ENCODE measurements around the gene ABLIM2. TPM values are rescaled to one million over a fixed set of nuclear protein-coding genes. Genes with fewer than 3 reads are reported as not detected.

ABLIM2 gene
- total and polyA plus RNA-seq, 2 of the 4 experiments (the other 2 are of a cell fraction), result under 0.01 to 0.10 TPM

- H4K20me1 ChIP-seq (ENCODE audit: insufficient read depth, low read length), result no peaks in the 10 kb centered on the region
- no peak overlapping the region for H2AFZ ChIP-seq (replicated peaks; ENCODE audit: low read length, poor library complexity)
- no TSS peak for BruUV-seq (replicated peaks)
- in situ Hi-C loops (cut with MboI; ENCODE audit: low sequenced_read_pairs) (loop anchor here (10.0 kb wide), 1 partner anchor 217 kb away; no protein-coding TSS in a partner anchor), dilution Hi-C loops (cut with HindIII; ENCODE audit: low sequenced_read_pairs, unreplicated experiment) (no loop called here), intact Hi-C loops (cut with micrococcal nuclease) (loop anchor here (10.0 kb wide), 1 partner anchor 787 kb away; the partner anchor contains the start of gene SORCS2)
- WGBS, 2 experiments (ENCODE audit: extremely low coverage in 2 of 2, insufficient read length in 1 of 2), result 95% methylated on average over 4 of the region's 8 CpGs; no CpG with 5 or more reads in 1 of the 2 experiments
- no peak overlapping the region for H3K56ac ChIP-seq (ENCODE audit: extremely low read depth, insufficient read depth, low read length)
- H3K79me1 ChIP-seq (ENCODE audit: low read depth in 1 of 2, low read length in 2 of 2), result 0 out of 4 replicates have a peak, but pooled peaks cover 0 to 5% of the 10 kb centered on the region in 2 experiments
- H3K14ac ChIP-seq (replicated peaks; ENCODE audit: low read depth, low read length), result no peak overlapping the region
- ChIA-PET POLR2A (ENCODE audit: unreplicated experiment) (no interaction called here), CTCF (interaction anchor here (0.7 kb wide), 1 partner anchor 43 kb away, joined by 4 read pairs; no protein-coding TSS in a partner anchor)
- ATAC-seq (ENCODE audit: low read depth) (no peak), DNase-seq (no peak)
- no peaks in the 10 kb centered on the region for H3K9me3 ChIP-seq (ENCODE audit: control insufficient read depth, insufficient read depth, low read length)
- H3K4me1 ChIP-seq (ENCODE audit: control insufficient read depth, insufficient read depth, low read length), result peaks cover 28% of the 10 kb centered on the region
- no peak overlapping the region for H2BK15ac ChIP-seq (ENCODE audit: low read depth, low read length)
- no peak overlapping the region for H3K4me2 ChIP-seq (ENCODE audit: low read depth, low read length)
- no peak overlapping the region for H4K5ac ChIP-seq (ENCODE audit: low read depth, low read length)
- H4K8ac ChIP-seq (ENCODE audit: low read depth in 2 of 2, low read length in 2 of 2), result no peak overlapping the region
- TF ChIP-seq CHD1 (IDR thresholded peaks at IDR 0.05; ENCODE audit: low read depth, low read length) (no peak), RAD21 (IDR thresholded peaks at IDR 0.05; ENCODE audit: low read length) (no peak)
- no peak overlapping the region for H4K91ac ChIP-seq (ENCODE audit: insufficient read depth, low read depth, low read length)
- H3K27ac ChIP-seq (ENCODE audit: insufficient read depth, low read length), result no peak overlapping the region
- no peak overlapping the region for H2AK9ac ChIP-seq (replicated peaks; ENCODE audit: low read depth, low read length, poor library complexity)
- peaks cover 8% of the 10 kb centered on the region for H3K9me1 ChIP-seq (ENCODE audit: insufficient read depth, low read length)
- no peak overlapping the region; the same call in 1 of the 2 replicates for H3K4ac ChIP-seq (ENCODE audit: low read depth, low read length)
- no peak overlapping the region for H2BK5ac ChIP-seq (ENCODE audit: low read depth, low read length, poor library complexity, severe bottlenecking)
- H3K36me3 ChIP-seq (ENCODE audit: control insufficient read depth, insufficient read depth, low read length), result no peaks in the 10 kb centered on the region
- H2BK20ac ChIP-seq (ENCODE audit: low read depth, low read length), result no peak overlapping the region
- peak overlapping the region; percentile 25; the same call in 1 of the 2 replicates for H2BK120ac ChIP-seq (ENCODE audit: low read depth, low read length)
- H3K4me3 ChIP-seq (ENCODE audit: insufficient read depth, low read depth, low read length), result no peak overlapping the region
- peak overlapping the region; percentile 43 for H2AK5ac ChIP-seq (ENCODE audit: low read depth, low read length)
- H3K27me3 ChIP-seq (ENCODE audit: control insufficient read depth, insufficient read depth, low read length), result no peaks in the 10 kb centered on the region
- no peak overlapping the region for H3K23ac ChIP-seq (ENCODE audit: low read depth, low read length)
- no peak overlapping the region for H3K9ac ChIP-seq (ENCODE audit: low read depth, low read length)
- no peak overlapping the region for H3K18ac ChIP-seq (ENCODE audit: low read depth, low read length)
Observed at GRCh38 chr4:7981738-7982394, 176.7 kb downstream of the ABLIM2 start.
